ENCODE data around the gene LMBRD2.
"Not testable (repeated sequence)": the region's sequence is repeated elsewhere in the genome, so short reads cannot be mapped to it uniquely, and the experiment has no call there.

The LMBRD2 gene

GRCh38 chr5:36151434-36152323, at the start of gene LMBRD2, which contains the start of gene SKP2:
LMBRD2 (minus strand) TSS chr5:36151887; CDS start chr5:36143349, 8,538 bp downstream.
SKP2 (plus strand) TSS chr5:36152111; CDS start chr5:36152263, 152 bp downstream.
- DNase-seq: peak; percentile 96 to 97

GRCh38 chr5:36200513-36200912, 48.8 kb upstream of the LMBRD2 start:
- no peak for DNase-seq

GRCh38 chr5:36199620-36200019, 47.9 kb upstream of the LMBRD2 start:
- DNase-seq: no peak

- not testable (repeated sequence) for DNase-seq
These were observed 47.1 kb upstream of the LMBRD2 start for GRCh38 chr5:36198783-36199182.

GRCh38 chr5:36198281-36198680, 46.6 kb upstream of the LMBRD2 start:
- no peak for DNase-seq

- DNase-seq: no peak
These were observed 42.1 kb upstream of the LMBRD2 start for GRCh38 chr5:36193746-36194145.

- DNase-seq: not testable (repeated sequence)
These were observed 32.7 kb upstream of the LMBRD2 start for GRCh38 chr5:36184408-36184807.

GRCh38 chr5:36181774-36182173, 30.1 kb upstream of the LMBRD2 start:
- no peak for DNase-seq

- DNase-seq: no peak
These were observed 29.1 kb upstream of the LMBRD2 start for GRCh38 chr5:36180556-36181350.

- DNase-seq: no peak
These were observed 28.3 kb upstream of the LMBRD2 start for GRCh38 chr5:36179950-36180349.

GRCh38 chr5:36178524-36178890, 26.8 kb upstream of the LMBRD2 start:
- no peak for DNase-seq

- DNase-seq: no peak
These were observed 26.2 kb upstream of the LMBRD2 start for GRCh38 chr5:36177715-36178523.

- DNase-seq: no peak
These were observed 25.5 kb upstream of the LMBRD2 start for GRCh38 chr5:36177154-36177553.

- no peak for DNase-seq
These were observed 23.4 kb upstream of the LMBRD2 start for GRCh38 chr5:36175043-36175442.

GRCh38 chr5:36174119-36174518, 22.4 kb upstream of the LMBRD2 start:
- DNase-seq: no peak

- no peak for DNase-seq
These were observed 21.7 kb upstream of the LMBRD2 start for GRCh38 chr5:36173426-36173825.

- no peak for DNase-seq
These were observed 20.9 kb upstream of the LMBRD2 start for GRCh38 chr5:36172599-36172998.

GRCh38 chr5:36170832-36171424, 19.2 kb upstream of the LMBRD2 start:
- no peak for DNase-seq

GRCh38 chr5:36168737-36169136, 17.1 kb upstream of the LMBRD2 start:
- no peak for DNase-seq

GRCh38 chr5:36164461-36164860, 12.8 kb upstream of the LMBRD2 start:
- DNase-seq: no peak

- DNase-seq: no peak
These were observed 11.3 kb upstream of the LMBRD2 start for GRCh38 chr5:36162810-36163486.

GRCh38 chr5:36161361-36161760, 9.7 kb upstream of the LMBRD2 start:
- DNase-seq: no peak

Measured in activated CD4-positive, alpha-beta T cell treated with anti-CD3 and anti-CD28 coated beads, Interleukin-2, amount 50 U/mL, for 48 hours (primary cell).